ENCODE data around the gene FOXK2. TPM values are rescaled to one million over a fixed set of nuclear protein-coding genes. Genes with fewer than 3 reads are reported as not detected.

The FOXK2 gene
- total and polyA plus RNA-seq, 2 donors from 2014 or later = 13.5 to 37.9 TPM

- no peaks in the 10 kb centered on the region for H3K27me3 ChIP-seq (ENCODE audit: control insufficient read depth, insufficient read depth, low read length)
- DNase-seq (peak in 1 of 5 donors; percentile 0), FAIRE-seq (no peak)
- no peak overlapping the region for H3K27ac ChIP-seq (ENCODE audit: low read depth in 2 of 2, low read length in 2 of 2)
- H3K9me3 ChIP-seq (ENCODE audit: control insufficient read depth in 2 of 3, insufficient read depth in 1 of 3, low read length in 3 of 3) = no peaks in the 10 kb centered on the region
- peaks cover 0 to 16% (median 9%) of the 10 kb centered on the region in 3 donors for H3K36me3 ChIP-seq (ENCODE audit: control insufficient read depth in 2 of 3, insufficient read depth in 3 of 3, low read length in 3 of 3)
- intact Hi-C loops (cut with DNase I) = no loop called here
- H3K4me3 ChIP-seq (ENCODE audit: low read length in 3 of 3) = no peak overlapping the region
- H3K9ac ChIP-seq (ENCODE audit: low read length in 3 of 3) = no peak overlapping the region
- TF ChIP-seq CTCF (IDR thresholded peaks at IDR 0.05; ENCODE audit: borderline replicate concordance, extremely low read depth, insufficient read depth) = no peak
- no peaks in the 10 kb centered on the region for H3K4me1 ChIP-seq (ENCODE audit: control insufficient read depth in 2 of 3, insufficient read depth in 2 of 3, low read depth in 1 of 3, low read length in 3 of 3)
These were observed 45.1 kb upstream of the FOXK2 start for GRCh38 chr17:82474223-82475010.

- intact Hi-C loops (cut with DNase I) = no loop called here
- H3K4me1 ChIP-seq (ENCODE audit: control insufficient read depth in 2 of 3, insufficient read depth in 2 of 3, low read depth in 1 of 3, low read length in 3 of 3) = no peaks in the 10 kb centered on the region
- H3K27me3 ChIP-seq (ENCODE audit: control insufficient read depth, insufficient read depth, low read length) = no peaks in the 10 kb centered on the region
- peaks cover 3 to 25% (median 9%) of the 10 kb centered on the region in 3 donors for H3K36me3 ChIP-seq (ENCODE audit: control insufficient read depth in 2 of 3, insufficient read depth in 3 of 3, low read length in 3 of 3)
- FAIRE-seq (no peak), DNase-seq (peak in 1 of 5 donors; percentile 33)
- no peak for TF ChIP-seq CTCF (IDR thresholded peaks at IDR 0.05; ENCODE audit: borderline replicate concordance, extremely low read depth, insufficient read depth)
- H3K9ac ChIP-seq (ENCODE audit: low read length in 3 of 3) = no peak overlapping the region
- H3K27ac ChIP-seq (ENCODE audit: low read depth in 2 of 2, low read length in 2 of 2) = no peak overlapping the region
- H3K9me3 ChIP-seq (ENCODE audit: control insufficient read depth in 2 of 3, insufficient read depth in 1 of 3, low read length in 3 of 3) = no peaks in the 10 kb centered on the region
- H3K4me3 ChIP-seq (ENCODE audit: low read length in 3 of 3) = no peak overlapping the region
These were observed 44.1 kb upstream of the FOXK2 start for GRCh38 chr17:82475458-82475857.

- no peak overlapping the region for H3K9ac ChIP-seq (ENCODE audit: low read length in 3 of 3)
- H3K27ac ChIP-seq (ENCODE audit: low read depth in 2 of 2, low read length in 2 of 2) = no peak overlapping the region
- no peaks in the 10 kb centered on the region for H3K27me3 ChIP-seq (ENCODE audit: control insufficient read depth, insufficient read depth, low read length)
- intact Hi-C loops (cut with DNase I) = no loop called here
- TF ChIP-seq CTCF (IDR thresholded peaks at IDR 0.05; ENCODE audit: borderline replicate concordance, extremely low read depth, insufficient read depth) = no peak
- no peak for DNase-seq
- H3K9me3 ChIP-seq (ENCODE audit: control insufficient read depth in 2 of 3, insufficient read depth in 1 of 3, low read length in 3 of 3) = no peaks in the 10 kb centered on the region
- no peak overlapping the region for H3K4me3 ChIP-seq (ENCODE audit: low read length in 3 of 3)
- no peaks in the 10 kb centered on the region for H3K4me1 ChIP-seq (ENCODE audit: control insufficient read depth in 2 of 3, insufficient read depth in 2 of 3, low read depth in 1 of 3, low read length in 3 of 3)
- no peak for FAIRE-seq
- H3K36me3 ChIP-seq (ENCODE audit: control insufficient read depth in 2 of 3, insufficient read depth in 3 of 3, low read length in 3 of 3) = peaks cover 3 to 20% (median 8%) of the 10 kb centered on the region in 3 donors
These were observed 41.6 kb upstream of the FOXK2 start for GRCh38 chr17:82477934-82478333.
